Parathyroid adenoma (tissue), 2 donors: ENCODE measurements around the gene VDR.
A peak's percentile ranks its signal among the peaks of the same experiment; 100 is the strongest.
"Not testable (repeated sequence)": the region's sequence is repeated elsewhere in the genome, so short reads cannot be mapped to it uniquely, and the experiment has no call there.

Experiments
- H2AFZ ChIP-seq: fragments of 300-600 bp; sonication (generic); one replicate; pipeline ENCODE4 v1.7.0; 2017; ENCODE audit warnings: antibody characterized with exemption, mild to moderate bottlenecking
- H3K27ac ChIP-seq: fragments of 300-600 bp; sonication (generic); one replicate; pipeline ENCODE4 v1.7.0; 2017
- H3K27me3 ChIP-seq: fragments of 300-600 bp; sonication (generic); one replicate; pipeline ENCODE4 v1.7.0; 2017; ENCODE audit warnings: low read length; ENCODE audit not compliant: control insufficient read depth, insufficient read depth
- H3K36me3 ChIP-seq: fragments of 300-600 bp; sonication (generic); one replicate; pipeline ENCODE4 v1.7.0; 2017; ENCODE audit warnings: low read length; ENCODE audit not compliant: control insufficient read depth, insufficient read depth
- H3K4me1 ChIP-seq: fragments of 300-600 bp; sonication (generic); one replicate; pipeline ENCODE4 v1.7.0; 2017; ENCODE audit warnings: control low read depth
- H3K4me2 ChIP-seq: fragments of 300-600 bp; sonication (generic); one replicate; pipeline ENCODE4 v1.7.0; 2017; ENCODE audit warnings: low read length
- H3K4me3 ChIP-seq: fragments of 300-600 bp; sonication (generic); one replicate; pipeline ENCODE4 v1.7.0; 2017; ENCODE audit warnings: low read depth, low read length
- H3K79me2 ChIP-seq: fragments of 300-600 bp; sonication (generic); one replicate; pipeline ENCODE4 v1.7.0; 2017; ENCODE audit warnings: control low read depth
- H3K9ac ChIP-seq: fragments of 300-600 bp; sonication (generic); one replicate; pipeline ENCODE4 v1.7.0; 2017; ENCODE audit warnings: mild to moderate bottlenecking
- H3K9me3 ChIP-seq: fragments of 300-600 bp; sonication (generic); one replicate; pipeline ENCODE4 v1.7.0; 2017; ENCODE audit warnings: low read length; ENCODE audit not compliant: control insufficient read depth
- CTCF ChIP-seq: fragments of 300-600 bp; sonication (generic); IDR thresholded peaks from one replicate; pipeline ENCODE4 v1.7.0; 2017; ENCODE audit warnings: antibody characterized with exemption, mild to moderate bottlenecking
- donor health status: primary hyperparathyroidism.

VDR gene

GRCh38 chr12:47818007-47818376, 86.8 kb downstream of the VDR start:
- peaks cover 63% of the 10 kb centered on the region for H3K4me1 ChIP-seq

GRCh38 chr12:47817272-47818006, 87.4 kb downstream of the VDR start:
- Histone ChIP-seq H3K36me3 (no peaks in the 10 kb centered on the region), H3K4me3 (peak overlapping the region; percentile 73), H3K9ac (no peak overlapping the region), H3K4me2 (peak overlapping the region; percentile 91), H3K79me2 (peaks cover 28% of the 10 kb centered on the region), H3K27ac (peak overlapping the region; percentile 94), H3K4me1 (peaks cover 66% of the 10 kb centered on the region), H2AFZ (no peak overlapping the region), H3K27me3 (no peaks in the 10 kb centered on the region), H3K9me3 (no peaks in the 10 kb centered on the region)
- peak; percentile 34 for TF ChIP-seq CTCF

More at GRCh38 chr12:47818007-47818376, 86.8 kb downstream of the VDR start:
- no peak overlapping the region for H3K9ac ChIP-seq
- H3K9me3 ChIP-seq = no peaks in the 10 kb centered on the region
- H3K79me2 ChIP-seq = peaks cover 27% of the 10 kb centered on the region
- peak overlapping the region; percentile 73 for H3K4me3 ChIP-seq
- H3K27me3 ChIP-seq = no peaks in the 10 kb centered on the region
- no peak for TF ChIP-seq CTCF
- peak overlapping the region; percentile 91 for H3K4me2 ChIP-seq
- H3K27ac ChIP-seq = peak overlapping the region; percentile 94
- H2AFZ ChIP-seq = no peak overlapping the region
- H3K36me3 ChIP-seq = no peaks in the 10 kb centered on the region

GRCh38 chr12:47816403-47817271, 88.2 kb downstream of the VDR start:
- peaks cover 73% of the 10 kb centered on the region for H3K4me1 ChIP-seq
- H3K27ac ChIP-seq = peak overlapping the region; percentile 94
- peak overlapping the region; percentile 91 for H3K4me2 ChIP-seq
- H3K9me3 ChIP-seq = no peaks in the 10 kb centered on the region
- no peaks in the 10 kb centered on the region for H3K27me3 ChIP-seq
- no peak overlapping the region for H3K4me3 ChIP-seq
- no peak overlapping the region for H2AFZ ChIP-seq
- peaks cover 34% of the 10 kb centered on the region for H3K79me2 ChIP-seq
- H3K9ac ChIP-seq = no peak overlapping the region
- H3K36me3 ChIP-seq = no peaks in the 10 kb centered on the region
- TF ChIP-seq CTCF = no peak

- not testable (repeated sequence) for H3K4me3 ChIP-seq, H3K4me2 ChIP-seq, H3K36me3 ChIP-seq, H3K9me3 ChIP-seq, H3K9ac ChIP-seq, H3K27me3 ChIP-seq, H2AFZ ChIP-seq
- peak overlapping the region; percentile 94 for H3K27ac ChIP-seq
- peaks cover 78% of the 10 kb centered on the region for H3K4me1 ChIP-seq
- peaks cover 41% of the 10 kb centered on the region for H3K79me2 ChIP-seq
Measured at GRCh38 chr12:47815447-47815846, 89.3 kb downstream of the VDR start.

GRCh38 chr12:47814539-47815170, 90.1 kb downstream of the VDR start:
- Histone ChIP-seq H3K9ac (no peak overlapping the region), H3K27ac (peak overlapping the region; percentile 94), H3K4me2 (no peak overlapping the region), H3K9me3 (no peaks in the 10 kb centered on the region), H3K36me3 (no peaks in the 10 kb centered on the region), H2AFZ (no peak overlapping the region), H3K79me2 (peaks cover 46% of the 10 kb centered on the region), H3K4me3 (no peak overlapping the region), H3K27me3 (no peaks in the 10 kb centered on the region), H3K4me1 (peaks cover 82% of the 10 kb centered on the region)
- TF ChIP-seq CTCF = no peak
